AG10803 (cell line): ENCODE measurements around the gene GRIA1.

ENCODE experiments used
- DNase-seq: peaks from one replicate; pipeline ENCODE4 v3.0.0; 2010; ENCODE audit warnings: low read depth
- H3K4me3 ChIP-seq: 2 replicates; pipeline ENCODE4 v1.5.1; 2011; ENCODE audit warnings: mild to moderate bottlenecking, low read length, control low read depth
- TF ChIP-seq, protein P1 (sequence below): conservative IDR thresholded peaks from 2 replicates; pipeline ENCODE4 v1.5.1; 2011; ENCODE audit warnings: mild to moderate bottlenecking, low read length, control low read depth, inconsistent platforms

GRIA1 gene

DNA sequence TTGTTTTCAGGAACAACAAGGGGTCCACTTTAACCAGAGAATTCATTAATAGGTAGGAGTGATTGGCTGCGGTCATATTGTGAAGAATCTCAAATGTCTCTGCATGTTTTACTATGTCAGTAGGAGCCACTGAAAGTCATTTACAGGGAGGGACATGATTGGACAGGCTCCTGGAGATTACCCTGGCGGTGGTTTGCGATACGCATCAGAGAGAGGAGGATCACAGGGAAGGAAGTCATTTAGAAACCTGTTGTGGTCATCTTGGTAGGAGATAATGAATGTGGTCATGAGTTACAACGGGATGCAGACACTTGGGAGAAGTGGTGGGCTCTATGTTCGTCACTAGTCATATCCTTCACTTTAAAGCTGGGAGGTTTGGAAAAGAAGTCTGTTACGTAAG is 285.5 kb downstream of the GRIA1 start:
- H3K4me3 ChIP-seq, result no peak overlapping the region

DNA sequence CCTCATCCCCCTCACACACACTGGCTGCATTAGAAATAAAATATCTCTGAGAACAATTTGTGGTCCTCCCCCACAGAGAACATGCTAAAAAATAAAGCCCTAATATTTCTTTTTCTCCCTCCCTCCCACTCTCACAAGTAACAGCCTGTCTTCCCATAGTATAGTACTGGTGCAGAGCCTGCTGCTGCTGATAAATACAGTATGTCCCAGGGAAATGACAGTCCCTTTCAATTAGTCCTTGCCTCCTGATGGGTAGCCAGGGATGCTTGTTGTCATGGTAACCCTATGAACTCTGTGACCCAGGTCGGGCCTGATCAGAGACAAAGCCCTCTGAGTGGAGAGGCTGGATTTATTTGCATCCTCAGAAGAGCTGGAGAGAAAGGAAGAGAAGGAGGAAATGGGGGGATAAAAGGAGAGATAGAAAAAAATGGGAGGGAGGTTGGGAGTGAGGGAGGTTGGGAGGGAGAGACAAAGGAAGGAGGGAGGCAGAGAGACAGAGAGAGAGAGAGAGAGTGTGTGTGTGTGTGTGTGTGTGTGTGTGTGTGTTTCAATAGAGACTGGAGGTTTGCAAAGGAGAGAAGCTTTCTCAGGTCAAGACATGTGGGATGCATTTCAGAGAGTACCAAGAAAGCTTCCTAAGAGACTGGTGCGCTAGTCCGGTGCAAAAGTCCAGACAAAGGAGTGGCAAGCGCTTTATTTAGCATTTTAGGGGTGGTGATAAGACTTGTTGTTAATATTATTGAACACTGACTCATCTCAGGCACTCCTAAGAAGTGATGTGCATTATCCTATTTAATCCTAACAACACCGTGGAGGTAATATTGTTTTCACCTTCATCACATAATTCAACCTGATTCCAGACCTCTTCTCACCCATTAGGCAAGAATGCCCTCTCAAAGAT is 287.5 kb downstream of the GRIA1 start:
- DNase-seq, result no peak
- no peak overlapping the region for H3K4me3 ChIP-seq
- TF ChIP-seq, protein P1, sequence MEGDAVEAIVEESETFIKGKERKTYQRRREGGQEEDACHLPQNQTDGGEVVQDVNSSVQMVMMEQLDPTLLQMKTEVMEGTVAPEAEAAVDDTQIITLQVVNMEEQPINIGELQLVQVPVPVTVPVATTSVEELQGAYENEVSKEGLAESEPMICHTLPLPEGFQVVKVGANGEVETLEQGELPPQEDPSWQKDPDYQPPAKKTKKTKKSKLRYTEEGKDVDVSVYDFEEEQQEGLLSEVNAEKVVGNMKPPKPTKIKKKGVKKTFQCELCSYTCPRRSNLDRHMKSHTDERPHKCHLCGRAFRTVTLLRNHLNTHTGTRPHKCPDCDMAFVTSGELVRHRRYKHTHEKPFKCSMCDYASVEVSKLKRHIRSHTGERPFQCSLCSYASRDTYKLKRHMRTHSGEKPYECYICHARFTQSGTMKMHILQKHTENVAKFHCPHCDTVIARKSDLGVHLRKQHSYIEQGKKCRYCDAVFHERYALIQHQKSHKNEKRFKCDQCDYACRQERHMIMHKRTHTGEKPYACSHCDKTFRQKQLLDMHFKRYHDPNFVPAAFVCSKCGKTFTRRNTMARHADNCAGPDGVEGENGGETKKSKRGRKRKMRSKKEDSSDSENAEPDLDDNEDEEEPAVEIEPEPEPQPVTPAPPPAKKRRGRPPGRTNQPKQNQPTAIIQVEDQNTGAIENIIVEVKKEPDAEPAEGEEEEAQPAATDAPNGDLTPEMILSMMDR, result no peak

More for the DNA sequence above, 285.5 kb downstream of the GRIA1 start:
- DNase-seq, result no peak
- TF ChIP-seq, protein P1, result no peak

DNA sequence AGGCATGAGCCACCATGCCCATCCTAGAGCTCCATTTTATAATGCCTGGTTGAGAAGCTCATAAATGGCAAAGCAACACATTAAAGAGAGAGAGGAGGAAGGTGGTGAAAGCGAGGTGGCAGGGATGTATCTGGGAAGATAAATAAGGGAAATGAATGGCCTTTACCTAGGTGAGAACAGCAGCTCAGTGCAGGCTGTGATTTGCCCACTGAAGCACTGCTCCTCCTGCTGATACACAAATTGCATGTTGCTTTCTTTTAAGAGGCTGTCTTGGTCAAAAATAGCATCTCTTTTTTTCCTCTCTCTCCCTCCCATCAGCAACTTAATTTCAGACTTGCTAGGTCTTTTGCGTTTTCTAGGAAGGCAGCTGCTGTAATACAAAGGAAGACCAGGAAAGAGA is 289.4 kb downstream of the GRIA1 start:
- DNase-seq, result no peak
- TF ChIP-seq, protein P1, result no peak
- H3K4me3 ChIP-seq, result no peak overlapping the region

DNA sequence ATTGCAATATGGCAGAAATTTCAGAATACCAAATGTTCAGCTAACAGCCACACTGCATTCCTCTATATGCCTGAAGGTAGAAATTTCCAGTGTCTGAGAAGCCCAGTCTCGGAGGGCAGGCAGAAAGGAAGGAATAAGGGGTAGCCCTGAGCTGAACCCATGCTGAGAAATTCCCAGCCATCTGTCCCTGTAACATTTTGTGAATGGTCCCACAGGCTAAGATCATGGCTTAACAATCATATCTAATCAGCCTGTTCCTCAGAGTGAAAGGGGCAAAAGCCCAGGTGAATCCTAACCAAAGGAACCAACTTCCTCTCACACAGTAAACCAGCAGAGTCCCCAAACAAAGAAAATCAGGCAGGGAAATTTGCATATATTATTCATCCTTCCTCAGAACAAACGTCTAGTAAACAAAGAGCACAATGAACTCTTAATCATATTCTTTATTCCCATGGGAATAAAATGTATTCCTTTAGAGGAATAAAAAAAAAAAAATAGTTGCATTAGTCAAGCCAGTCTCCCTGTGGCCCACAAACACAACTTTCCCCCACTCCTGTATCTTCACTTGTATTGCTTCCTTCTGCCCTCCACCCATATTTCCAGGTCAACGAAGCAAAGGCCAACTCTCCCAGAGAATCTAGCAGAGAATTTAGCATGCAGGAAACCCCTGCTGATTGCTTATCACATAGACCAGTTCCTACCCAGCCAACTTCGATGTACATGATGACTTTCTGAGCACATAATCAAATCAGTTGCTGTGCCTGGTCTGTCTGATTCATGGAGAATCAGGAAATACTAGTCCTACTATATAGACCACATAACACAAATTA is 290.6 kb downstream of the GRIA1 start:
- no peak overlapping the region for H3K4me3 ChIP-seq
- no peak for DNase-seq
- TF ChIP-seq, protein P1, result no peak

DNA sequence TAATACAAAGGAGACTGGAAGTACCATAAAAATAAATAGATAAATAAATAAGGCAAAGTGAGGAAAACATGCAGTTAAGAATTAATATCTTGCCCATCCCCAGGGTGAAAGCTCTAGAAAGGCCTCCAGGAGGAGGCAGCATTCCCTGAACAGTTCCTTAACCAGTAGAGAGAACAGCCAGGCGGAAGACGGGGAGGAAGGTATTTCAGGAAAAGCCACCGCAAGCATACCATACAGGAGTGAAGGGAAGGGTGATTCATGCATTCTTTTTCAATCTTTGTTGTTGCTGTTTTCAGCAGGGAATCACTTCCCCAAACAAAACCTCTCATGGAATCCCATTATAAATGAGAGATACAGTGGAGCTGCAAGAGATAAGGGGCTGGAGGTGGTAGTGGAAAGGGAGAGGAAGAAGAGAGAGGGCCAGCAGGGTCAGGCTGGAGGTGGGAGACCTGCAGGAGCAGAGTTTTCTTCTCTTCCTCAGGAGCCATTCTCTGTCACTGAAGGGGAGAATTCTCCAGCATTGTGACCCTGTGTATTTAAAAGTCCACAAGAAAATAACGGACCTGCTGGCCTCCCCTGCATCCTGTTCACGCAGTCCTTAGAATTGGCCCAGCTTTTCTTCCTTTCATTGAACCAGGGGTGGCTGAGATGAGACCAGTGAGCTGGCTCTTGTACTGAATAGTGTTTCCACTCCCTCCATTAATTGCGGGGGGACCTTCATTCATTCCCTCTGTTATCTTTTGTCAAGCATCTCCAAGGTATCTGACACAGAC is 292.3 kb downstream of the GRIA1 start:
- TF ChIP-seq, protein P1, result peak; percentile 16
- no peak overlapping the region for H3K4me3 ChIP-seq
- DNase-seq, result peak; percentile 42

DNA sequence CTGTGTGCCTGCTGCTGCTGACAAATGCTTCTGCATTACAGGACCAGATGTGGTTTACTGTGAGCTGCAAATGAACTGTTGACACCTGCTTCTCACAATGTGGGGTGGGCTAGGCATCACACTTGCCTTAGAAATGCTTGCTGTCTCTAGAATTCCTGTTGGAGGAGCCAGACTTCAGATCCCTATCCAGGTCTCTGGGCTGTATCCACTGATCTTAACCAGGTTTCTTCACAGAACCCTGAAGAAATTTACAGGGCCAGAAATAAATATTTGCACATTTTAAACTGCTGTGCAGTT is 292.8 kb downstream of the GRIA1 start:
- TF ChIP-seq, protein P1, result no peak
- no peak for DNase-seq
- no peak overlapping the region for H3K4me3 ChIP-seq
